H1 (cell line): Measurements from ENCODE around the gene TMEM144.

Experiments used
- CHD2 ChIP-seq: IDR thresholded peaks from 2 replicates; pipeline ENCODE4 v1.6.1; 2012; ENCODE audit warnings: low read length, improper control_type of control experiment
- EZH2 ChIP-seq: fragments of 200-600 bp; sonication (generic); IDR thresholded peaks from 2 replicates; pipeline ENCODE4 v1.7.1; 2012; ENCODE audit warnings: low read depth, mild to moderate bottlenecking, moderate library complexity, low read length, inconsistent platforms; ENCODE audit not compliant: severe bottlenecking
- MAFK ChIP-seq: IDR thresholded peaks from 2 replicates; pipeline ENCODE4 v1.6.1; 2012; ENCODE audit warnings: low read depth, mild to moderate bottlenecking, improper control_type of control experiment, low read length
- RFX5 ChIP-seq: IDR thresholded peaks from 2 replicates; pipeline ENCODE4 v1.6.1; 2011; ENCODE audit warnings: low read depth, low read length, improper control_type of control experiment, borderline replicate concordance
- YY1 ChIP-seq: IDR thresholded peaks from 2 replicates; pipeline ENCODE4 v1.6.1; 2011; ENCODE audit warnings: low read depth, mild to moderate bottlenecking, low read length

GRCh38 chr4:158211222-158211621 is 936 bp downstream of the TMEM144 start:
- TF ChIP-seq EZH2 (no peak), MAFK (no peak), CHD2 (no peak), RFX5 (no peak), YY1 (no peak)
